ENCODE measurements around the gene WBP2. TPM values are rescaled to one million over a fixed set of nuclear protein-coding genes. Genes with fewer than 3 reads are reported as not detected.
A peak's percentile ranks its signal among the peaks of the same experiment; 100 is the strongest.

WBP2 gene
- total RNA-seq, 1 donor: 26.8 TPM

GRCh38 chr17:75845058-75845711, 9.9 kb downstream of the WBP2 start:
- TF ChIP-seq CTCF (IDR thresholded peaks at IDR 0.05; ENCODE audit: insufficient read depth, low read depth, low read length): peak; percentile 81
- H3K4me3 ChIP-seq (ENCODE audit: low read depth, low read length): no peak overlapping the region
- peak; percentile 65 for DNase-seq (ENCODE audit: low read depth)

- H3K4me3 ChIP-seq (ENCODE audit: low read depth, low read length): peak overlapping the region; percentile 32
- no peak for TF ChIP-seq CTCF (IDR thresholded peaks at IDR 0.05; ENCODE audit: insufficient read depth, low read depth, low read length)
- no peak for DNase-seq (ENCODE audit: low read depth)
These were observed 10.5 kb downstream of the WBP2 start for GRCh38 chr17:75844530-75845057.

- no peak for TF ChIP-seq CTCF (IDR thresholded peaks at IDR 0.05; ENCODE audit: insufficient read depth, low read depth, low read length)
- peak within 1 kb of the TSS; percentile 32 for H3K4me3 ChIP-seq (ENCODE audit: low read depth, low read length)
- DNase-seq (ENCODE audit: low read depth): peak; percentile 25
These were observed 11.3 kb downstream of the WBP2 start, which contains the start of gene UNC13D for GRCh38 chr17:75843577-75844529. Gene UNC13D (minus strand): TSS chr17:75844404. CDS start chr17:75844337, 67 bp downstream.

- no peak for TF ChIP-seq CTCF (IDR thresholded peaks at IDR 0.05; ENCODE audit: insufficient read depth, low read depth, low read length)
- DNase-seq (ENCODE audit: low read depth): no peak
- no peak overlapping the region for H3K4me3 ChIP-seq (ENCODE audit: low read depth, low read length)
These were observed 12.1 kb downstream of the WBP2 start for GRCh38 chr17:75842963-75843576.

GRCh38 chr17:75842411-75842810, 12.7 kb downstream of the WBP2 start:
- no peak for DNase-seq (ENCODE audit: low read depth)
- TF ChIP-seq CTCF (IDR thresholded peaks at IDR 0.05; ENCODE audit: insufficient read depth, low read depth, low read length): no peak
- H3K4me3 ChIP-seq (ENCODE audit: low read depth, low read length): no peak overlapping the region

- no peak for TF ChIP-seq CTCF (IDR thresholded peaks at IDR 0.05; ENCODE audit: insufficient read depth, low read depth, low read length)
- peak; percentile 24 for DNase-seq (ENCODE audit: low read depth)
- H3K4me3 ChIP-seq (ENCODE audit: low read depth, low read length): no peak overlapping the region
These were observed 14.4 kb downstream of the WBP2 start for GRCh38 chr17:75840799-75841164.

All from fibroblast of villous mesenchyme (primary cell).